Naive thymus-derived CD8-positive, alpha-beta T cell (primary cell): Measurements from ENCODE around the gene LRRC70. TPM values are rescaled to one million over a fixed set of nuclear protein-coding genes. Genes with fewer than 3 reads are reported as not detected.
"Not testable (repeated sequence)": the region's sequence is repeated elsewhere in the genome, so short reads cannot be mapped to it uniquely, and the experiment has no call there.

Source experiments
- ATAC-seq, 2 donors: fragments of 150-1000 bp; cut with Tn5 transposase in 1 of 2; sonication (Bioruptor Pico), chemical (Tn5 transposase) in 1 of 2; 1 replicate in 1 of 2; 2 replicates in 1 of 2; pipeline ENCODE4 v1.10.0; 2021; ENCODE audit warnings: mild to moderate bottlenecking in 2 of 2, moderate library complexity in 2 of 2
- POLR2A ChIA-PET: fragments of 350-600 bp; sonication (Branson Sonifier 250); formaldehyde crosslinking; loops from one replicate; lab custom pipeline; 2021; ENCODE audit warnings: antibody characterized with exemption; lab: Charles Lee
- DNase-seq, 10 donors: peaks; one replicate each; pipeline versions ENCODE4 v3.0.0 to v3.0.0-alpha.2; 2020 to 2022
- H3K27ac Mint-ChIP-seq, 10 donors: one replicate each; pipeline ENCODE4 v1.8.0; 2020 to 2022; ENCODE audit warnings: mild to moderate bottlenecking in 10 of 10, mixed read lengths in 10 of 10, moderate library complexity in 4 of 10, inconsistent platforms in 1 of 10
- H3K27me3 Mint-ChIP-seq, 5 donors: one replicate each; pipeline ENCODE4 v1.8.0; 2021 to 2022; ENCODE audit warnings: mixed read lengths in 5 of 5
- H3K36me3 Mint-ChIP-seq, 3 donors: one replicate each; pipeline ENCODE4 v1.8.0; 2020 to 2022; ENCODE audit warnings: mixed read lengths in 3 of 3, mild to moderate bottlenecking in 2 of 3, inconsistent platforms in 1 of 3
- H3K4me1 Mint-ChIP-seq, 4 donors: one replicate each; pipeline ENCODE4 v1.8.0; 2021 to 2022; ENCODE audit warnings: mixed read lengths in 4 of 4
- H3K4me3 Mint-ChIP-seq, 10 donors: one replicate each; pipeline ENCODE4 v1.8.0; 2020 to 2022; ENCODE audit warnings: mild to moderate bottlenecking in 10 of 10, mixed read lengths in 10 of 10, moderate library complexity in 6 of 10, inconsistent platforms in 1 of 10
- H3K9me3 Mint-ChIP-seq, 9 donors: one replicate each; pipeline ENCODE4 v1.8.0; 2020 to 2022; ENCODE audit warnings: mixed read lengths in 9 of 9, mild to moderate bottlenecking in 3 of 9, inconsistent platforms in 1 of 9, moderate library complexity in 1 of 9
- polyA plus RNA-seq, 3 donors: library from polyadenylated mRNA; unstranded; fragments of 300-500 nt; fragmentation: Illumina TruSeq; gene quantifications; one replicate each; pipeline ENCODE4 v1.2.3, GENCODE V29; 2021
- total RNA-seq, 8 experiments: library from RNA in 2 of 8; stranded (reverse) in 2 of 8; gene quantifications; one replicate each; pipeline ENCODE4 v1.2.3 and lab custom pipeline; 2021 to 2026

Gene LRRC70
- total and polyA plus RNA-seq, 5 experiments from 2014 or later = 0.08 to 1.4 (median 1.1) TPM

DNA sequence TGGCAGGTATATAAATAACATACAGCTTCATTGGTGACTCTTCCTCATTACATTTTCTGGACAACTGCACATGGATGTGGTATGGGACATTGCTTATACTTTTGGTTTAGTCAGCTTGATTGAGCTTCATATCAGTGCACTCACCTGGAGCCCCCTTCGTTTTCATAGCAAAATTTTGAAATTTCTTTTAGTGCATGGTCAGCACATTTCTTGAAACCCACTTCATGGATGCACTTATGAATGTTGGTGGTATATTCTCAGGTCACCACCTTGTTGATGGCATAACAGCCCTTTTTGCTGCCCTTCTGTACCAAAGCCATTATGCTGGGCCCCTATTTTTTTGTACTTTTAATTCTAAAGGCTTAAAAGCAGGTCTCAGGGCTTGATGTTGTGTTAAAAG lies 16.7 kb upstream of the LRRC70 start:
- DNase-seq (no peak), ATAC-seq (no peak)
- H3K9me3 Mint-ChIP-seq = peaks cover 0 to 21% (median 12%) of the 10 kb centered on the region in 9 donors
- H3K4me3 Mint-ChIP-seq = no peak overlapping the region
- peaks cover 18 to 63% (median 41%) of the 10 kb centered on the region in 3 donors for H3K36me3 Mint-ChIP-seq
- H3K27me3 Mint-ChIP-seq = no peaks in the 10 kb centered on the region
- H3K4me1 Mint-ChIP-seq = peaks cover 0 to under 1% (median 0%) of the 10 kb centered on the region in 4 donors
- POLR2A ChIA-PET = no interaction called here
- H3K27ac Mint-ChIP-seq = no peak overlapping the region

DNA sequence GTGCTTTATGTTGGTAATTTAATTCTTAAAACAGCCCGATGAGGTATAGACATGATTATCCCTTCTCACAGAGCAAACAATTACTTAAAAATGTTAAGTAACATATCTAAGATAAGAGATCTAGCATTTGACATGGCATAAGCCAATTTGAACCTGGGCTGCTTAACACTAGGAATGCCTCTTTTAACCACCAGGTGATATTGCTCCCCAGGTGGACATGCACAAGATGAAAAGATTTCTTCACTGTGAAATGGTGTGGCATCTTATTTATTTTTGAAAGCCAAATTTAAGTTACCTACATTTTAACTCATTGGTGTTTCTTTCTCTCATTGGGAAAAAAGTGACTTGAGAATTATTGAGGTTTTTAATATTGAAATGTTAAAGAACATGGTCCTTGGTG lies 15.8 kb upstream of the LRRC70 start:
- no peak for ATAC-seq
- POLR2A ChIA-PET = no interaction called here

DNA sequence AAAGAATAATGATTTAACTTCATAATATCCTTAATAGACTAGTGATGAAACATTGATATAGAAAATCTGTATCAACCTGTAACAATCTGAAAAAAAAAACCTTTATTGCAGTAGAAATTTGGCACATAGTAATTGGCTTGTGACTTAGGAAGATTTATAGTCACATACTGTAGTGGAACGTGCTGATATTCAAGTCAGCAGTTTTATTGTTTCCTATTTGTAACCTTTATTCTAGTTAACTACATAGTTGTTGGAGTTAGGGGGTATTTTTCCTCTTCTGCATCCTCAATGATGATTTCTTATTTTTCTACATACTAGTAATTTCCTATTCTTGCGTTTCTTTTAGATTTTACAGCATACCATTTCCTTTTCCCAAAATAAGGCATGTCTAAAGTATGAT lies 14.5 kb upstream of the LRRC70 start:
- ATAC-seq = no peak
- POLR2A ChIA-PET = no interaction called here
- H3K36me3 Mint-ChIP-seq = peaks cover 35 to 72% (median 56%) of the 10 kb centered on the region in 3 donors
- H3K4me1 Mint-ChIP-seq = peaks cover 0 to 3% (median 2%) of the 10 kb centered on the region in 4 donors
- no peak for DNase-seq
- H3K27ac Mint-ChIP-seq = peak overlapping the region in 1 of 10 donors; percentile 11
- H3K9me3 Mint-ChIP-seq = peaks cover 0 to 35% (median 22%) of the 10 kb centered on the region in 9 donors
- no peak overlapping the region for H3K4me3 Mint-ChIP-seq
- no peaks in the 10 kb centered on the region for H3K27me3 Mint-ChIP-seq

More for the DNA sequence above, 15.8 kb upstream of the LRRC70 start:
- Mint-ChIP-seq H3K4me3 (no peak overlapping the region), H3K27me3 (no peaks in the 10 kb centered on the region), H3K4me1 (peaks cover 0 to 2% (median 0%) of the 10 kb centered on the region in 4 donors), H3K36me3 (peaks cover 26 to 64% (median 46%) of the 10 kb centered on the region in 3 donors), H3K27ac (no peak overlapping the region), H3K9me3 (peaks cover 0 to 27% (median 19%) of the 10 kb centered on the region in 9 donors)
- DNase-seq = no peak

GRCh38 chr5:62565740-62566139 lies 12.9 kb upstream of the LRRC70 start:
- Mint-ChIP-seq H3K36me3 (peaks cover 38 to 68% (median 60%) of the 10 kb centered on the region in 3 donors), H3K9me3 (peaks cover 0 to 39% (median 25%) of the 10 kb centered on the region in 9 donors), H3K27ac (peak overlapping the region in 1 of 10 donors; percentile 45)
- DNase-seq, ATAC-seq, H3K4me1 Mint-ChIP-seq, H3K27me3 Mint-ChIP-seq, H3K4me3 Mint-ChIP-seq: not testable (repeated sequence)
- POLR2A ChIA-PET = interaction anchor here (0.7 kb wide), 1 partner anchor 56 kb away, joined by 3 read pairs; no protein-coding TSS in a partner anchor

GRCh38 chr5:62568143-62568542 lies 10.5 kb upstream of the LRRC70 start:
- DNase-seq (no peak), ATAC-seq (no peak)
- H3K27ac Mint-ChIP-seq = no peak overlapping the region
- POLR2A ChIA-PET = no interaction called here
- no peaks in the 10 kb centered on the region for H3K27me3 Mint-ChIP-seq
- H3K9me3 Mint-ChIP-seq = peaks cover 0 to 39% (median 25%) of the 10 kb centered on the region in 9 donors
- no peak overlapping the region for H3K4me3 Mint-ChIP-seq
- H3K36me3 Mint-ChIP-seq = peaks cover 38 to 61% (median 53%) of the 10 kb centered on the region in 3 donors
- H3K4me1 Mint-ChIP-seq = peaks cover 2 to 9% (median 6%) of the 10 kb centered on the region in 4 donors

- Mint-ChIP-seq H3K4me3 (no peak overlapping the region), H3K36me3 (peaks cover 38 to 57% (median 48%) of the 10 kb centered on the region in 3 donors), H3K9me3 (peaks cover 0 to 39% (median 25%) of the 10 kb centered on the region in 9 donors), H3K27ac (no peak overlapping the region), H3K27me3 (no peaks in the 10 kb centered on the region), H3K4me1 (peaks cover 2 to 9% (median 6%) of the 10 kb centered on the region in 4 donors)
- DNase-seq = no peak
- POLR2A ChIA-PET = no interaction called here
- no peak for ATAC-seq
Observed at GRCh38 chr5:62568800-62569432, 9.7 kb upstream of the LRRC70 start.

GRCh38 chr5:62569470-62569869 lies 9.1 kb upstream of the LRRC70 start:
- POLR2A ChIA-PET = no interaction called here
- H3K36me3 Mint-ChIP-seq = peaks cover 38 to 59% (median 44%) of the 10 kb centered on the region in 3 donors
- ATAC-seq = no peak
- H3K9me3 Mint-ChIP-seq = peaks cover 0 to 39% (median 25%) of the 10 kb centered on the region in 9 donors
- H3K4me3 Mint-ChIP-seq = no peak overlapping the region
- H3K27me3 Mint-ChIP-seq = no peaks in the 10 kb centered on the region
- no peak for DNase-seq
- H3K27ac Mint-ChIP-seq = no peak overlapping the region
- peaks cover 2 to 13% (median 7%) of the 10 kb centered on the region in 4 donors for H3K4me1 Mint-ChIP-seq

- H3K4me1 Mint-ChIP-seq = peaks cover 3 to 28% (median 19%) of the 10 kb centered on the region in 4 donors
- H3K4me3 Mint-ChIP-seq = peak overlapping the region in 1 of 10 donors; percentile 70
- H3K9me3 Mint-ChIP-seq = peaks cover 0 to 15% (median 5%) of the 10 kb centered on the region in 9 donors
- H3K27me3 Mint-ChIP-seq = no peaks in the 10 kb centered on the region
- no peak for ATAC-seq
- peaks cover 11 to 28% (median 19%) of the 10 kb centered on the region in 3 donors for H3K36me3 Mint-ChIP-seq
- peak overlapping the region in 3 of 10 donors; percentile 20 to 51 (median 26) for H3K27ac Mint-ChIP-seq
- DNase-seq = no peak
- POLR2A ChIA-PET = no interaction called here
Observed at GRCh38 chr5:62572918-62573514, 5.6 kb upstream of the LRRC70 start.

GRCh38 chr5:62574599-62574998 lies 4.0 kb upstream of the LRRC70 start:
- Mint-ChIP-seq H3K4me1 (peaks cover 5 to 29% (median 21%) of the 10 kb centered on the region in 4 donors), H3K27ac (peak overlapping the region in 3 of 10 donors; percentile 10 to 15 (median 12)), H3K4me3 (no peak overlapping the region), H3K36me3 (peaks cover 0 to 14% (median 5%) of the 10 kb centered on the region in 3 donors), H3K9me3 (peaks cover 0 to 3% (median 0%) of the 10 kb centered on the region in 9 donors), H3K27me3 (no peaks in the 10 kb centered on the region)
- DNase-seq (no peak), ATAC-seq (no peak)
- POLR2A ChIA-PET = no interaction called here

DNA sequence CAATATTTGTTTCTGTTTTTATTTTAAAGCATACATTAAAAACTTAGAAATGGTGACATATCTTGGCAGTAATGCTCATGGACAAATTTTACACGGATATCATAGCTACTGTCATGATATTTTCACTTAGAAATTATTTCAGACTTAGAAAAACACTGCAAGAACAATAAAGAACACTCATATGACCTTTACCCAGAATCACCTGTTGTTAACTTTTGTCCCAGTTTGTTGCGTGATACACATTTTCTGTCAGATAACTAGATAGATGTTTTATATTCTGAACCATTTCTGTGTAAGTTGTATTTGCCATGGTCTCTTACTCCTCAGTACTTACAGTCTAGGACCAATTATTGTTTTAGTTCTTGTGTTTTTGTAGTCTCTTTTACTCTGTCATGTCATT lies 3.6 kb upstream of the LRRC70 start:
- POLR2A ChIA-PET = no interaction called here
- peak overlapping the region in 8 of 10 donors; percentile 15 to 86 (median 52) for H3K27ac Mint-ChIP-seq
- no peaks in the 10 kb centered on the region for H3K27me3 Mint-ChIP-seq
- no peak for DNase-seq
- H3K4me1 Mint-ChIP-seq = peaks cover 5 to 29% (median 21%) of the 10 kb centered on the region in 4 donors
- ATAC-seq = no peak
- no peak overlapping the region for H3K4me3 Mint-ChIP-seq
- peaks cover 0 to 3% (median 0%) of the 10 kb centered on the region in 9 donors for H3K9me3 Mint-ChIP-seq
- H3K36me3 Mint-ChIP-seq = peaks cover 0 to 14% (median 7%) of the 10 kb centered on the region in 3 donors

- peaks cover 5 to 32% (median 23%) of the 10 kb centered on the region in 4 donors for H3K4me1 Mint-ChIP-seq
- H3K27ac Mint-ChIP-seq = peak overlapping the region in 9 of 10 donors; percentile 1 to 86 (median 47)
- peaks cover 0 to under 1% (median 0%) of the 10 kb centered on the region in 9 donors for H3K9me3 Mint-ChIP-seq
- H3K36me3 Mint-ChIP-seq = peaks cover 0 to 13% (median 10%) of the 10 kb centered on the region in 3 donors
- no peak overlapping the region for H3K4me3 Mint-ChIP-seq
- ATAC-seq (no peak), DNase-seq (no peak)
- POLR2A ChIA-PET = no interaction called here
- H3K27me3 Mint-ChIP-seq = no peaks in the 10 kb centered on the region
Observed at GRCh38 chr5:62575489-62575888, 3.1 kb upstream of the LRRC70 start.

GRCh38 chr5:62576570-62577170 lies 1.9 kb upstream of the LRRC70 start:
- peak overlapping the region; percentile 3 to 88 (median 48) for H3K27ac Mint-ChIP-seq
- DNase-seq = no peak
- no peaks in the 10 kb centered on the region for H3K27me3 Mint-ChIP-seq
- no peak for ATAC-seq
- peaks cover 7 to 40% (median 27%) of the 10 kb centered on the region in 4 donors for H3K4me1 Mint-ChIP-seq
- H3K36me3 Mint-ChIP-seq = peaks cover 0 to 19% (median 12%) of the 10 kb centered on the region in 3 donors
- H3K9me3 Mint-ChIP-seq = no peaks in the 10 kb centered on the region
- no peak overlapping the region for H3K4me3 Mint-ChIP-seq
- POLR2A ChIA-PET = no interaction called here
